NCI-H226 (cell line): ENCODE results near the gene SENP6.
A peak's percentile ranks its signal among the peaks of the same experiment; 100 is the strongest.
"Not testable (repeated sequence)": the region's sequence is repeated elsewhere in the genome, so short reads cannot be mapped to it uniquely, and the experiment has no call there.

Source experiments
- DNase-seq: peaks from one replicate; pipeline ENCODE4 v3.0.0-alpha.2; 2015

Gene SENP6

GRCh38 chr6:75666592-75666991, 64.9 kb downstream of the SENP6 start:
- no peak for DNase-seq

DNA sequence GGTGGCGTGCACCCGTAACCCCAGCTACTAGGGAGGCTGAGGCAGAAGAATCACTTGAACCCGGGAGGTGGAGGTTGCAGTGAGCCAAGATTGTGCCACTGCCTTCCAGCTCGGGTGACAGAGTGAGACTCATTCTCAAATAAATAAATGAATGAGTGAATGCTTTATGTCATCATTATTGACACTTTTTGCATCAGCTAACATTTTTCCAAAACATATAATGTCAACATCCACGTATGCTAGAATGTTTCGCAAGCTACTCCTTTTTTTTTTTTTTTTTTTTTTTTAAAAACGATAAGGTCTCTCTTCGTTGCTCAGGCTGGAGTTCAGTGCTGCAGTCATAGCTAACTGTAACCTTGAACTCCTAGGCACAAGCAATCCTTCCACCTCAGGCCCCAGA, 72.2 kb downstream of the SENP6 start:
- no peak for DNase-seq

- no peak for DNase-seq
These were observed 74.7 kb downstream of the SENP6 start for GRCh38 chr6:75676377-75676776.

DNA sequence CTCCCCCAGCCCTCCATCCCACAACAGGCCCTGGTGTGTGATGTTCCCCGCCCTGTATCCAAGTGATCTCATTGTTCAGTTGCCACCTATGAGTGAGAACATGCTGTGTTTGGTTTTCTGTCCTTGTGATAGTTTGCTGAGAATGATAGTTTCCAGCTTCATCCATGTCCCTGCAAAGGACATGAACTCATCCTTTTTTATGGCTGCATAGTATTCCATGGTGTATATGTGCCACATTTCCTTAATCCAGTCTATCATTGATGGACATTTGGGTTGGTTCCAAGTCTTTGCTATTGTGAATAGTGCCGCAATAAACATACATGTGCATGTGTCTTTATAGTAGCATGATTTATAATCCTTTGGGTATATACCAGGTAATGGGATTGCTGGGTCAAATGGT, 80.9 kb downstream of the SENP6 start:
- not testable (repeated sequence) for DNase-seq

DNA sequence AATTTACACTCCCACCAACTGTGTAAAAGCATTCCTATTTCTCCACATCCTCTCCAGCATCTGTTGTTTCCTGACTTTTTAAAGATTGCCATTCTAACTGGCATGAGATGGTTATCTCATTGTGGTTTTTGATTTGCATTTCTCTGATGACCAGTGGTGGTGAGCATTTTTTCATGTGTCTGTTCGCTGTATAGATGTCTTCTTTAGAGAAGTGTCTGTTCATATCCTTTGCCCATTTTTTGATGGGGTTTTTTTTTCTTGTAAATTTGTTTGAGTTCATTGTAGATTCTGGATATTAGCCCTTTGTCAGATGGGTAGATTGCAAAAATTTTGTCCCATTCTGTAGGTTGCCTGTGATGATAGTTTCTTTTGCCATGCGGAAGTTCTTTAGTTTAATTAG, 81.3 kb downstream of the SENP6 start:
- DNase-seq = not testable (repeated sequence)

GRCh38 chr6:75687535-75687934, 85.9 kb downstream of the SENP6 start:
- not testable (repeated sequence) for DNase-seq

GRCh38 chr6:75687937-75688336, 86.3 kb downstream of the SENP6 start:
- not testable (repeated sequence) for DNase-seq

DNA sequence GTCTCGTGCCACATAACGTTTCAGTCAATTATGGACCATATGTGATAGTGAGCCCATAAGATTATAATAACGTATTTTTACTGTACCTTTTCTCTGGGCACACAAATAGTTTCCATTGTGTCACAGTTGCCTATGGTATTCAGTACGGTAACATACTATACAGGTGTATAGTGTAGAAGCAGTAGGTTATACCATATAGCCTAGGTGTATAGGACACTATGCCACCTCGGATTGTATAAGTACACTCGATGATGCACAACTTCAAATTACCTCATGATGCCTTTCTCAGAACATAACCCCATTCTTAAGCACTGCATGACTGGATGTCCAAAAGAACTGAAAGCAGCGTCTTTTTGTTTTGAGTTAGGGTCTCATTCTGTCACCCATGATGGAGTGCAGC, 87.9 kb downstream of the SENP6 start:
- no peak for DNase-seq

GRCh38 chr6:75691012-75691411, 89.3 kb downstream of the SENP6 start:
- peak; percentile 29 for DNase-seq

GRCh38 chr6:75693534-75693933, 91.9 kb downstream of the SENP6 start:
- no peak for DNase-seq

DNA sequence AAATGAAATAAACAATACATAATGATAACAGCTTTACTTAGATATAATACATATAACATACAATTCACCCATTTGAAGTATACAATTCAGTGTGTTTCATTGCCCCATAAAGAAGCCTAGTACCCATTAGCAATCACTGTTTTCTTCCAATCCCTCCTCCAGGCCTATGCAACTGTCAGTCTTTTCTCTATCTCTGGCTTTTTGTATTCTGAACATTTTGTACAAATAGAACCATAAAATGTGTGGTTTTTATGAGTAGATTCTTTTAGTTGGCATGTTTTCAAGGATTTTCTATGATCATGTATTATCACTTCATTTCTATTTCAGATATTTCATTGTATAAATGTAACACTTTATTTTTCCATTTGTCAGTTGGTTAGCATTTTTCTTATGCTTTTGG, 92.7 kb downstream of the SENP6 start:
- DNase-seq = no peak

DNA sequence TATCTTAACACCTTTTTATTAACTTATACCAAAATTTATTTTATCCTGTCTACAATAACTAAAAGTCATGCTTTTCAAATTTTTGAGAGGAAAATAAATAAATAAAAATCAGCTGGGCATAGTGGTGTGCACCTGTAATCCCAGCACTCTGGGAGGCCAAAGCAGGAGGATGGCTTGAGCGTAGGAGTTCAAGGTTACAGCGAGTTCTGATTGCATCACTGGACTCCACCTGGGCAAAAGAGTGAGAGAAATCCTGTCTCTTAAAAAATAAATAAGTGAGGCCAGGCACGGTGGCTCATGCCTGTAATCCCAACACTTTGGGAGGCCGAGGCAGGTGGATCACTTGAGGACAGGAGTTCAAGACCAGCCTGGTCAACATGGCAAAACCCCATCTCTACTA, 106.7 kb downstream of the SENP6 start:
- DNase-seq = not testable (repeated sequence)

GRCh38 chr6:75711173-75711572, 109.5 kb downstream of the SENP6 start:
- no peak for DNase-seq

DNA sequence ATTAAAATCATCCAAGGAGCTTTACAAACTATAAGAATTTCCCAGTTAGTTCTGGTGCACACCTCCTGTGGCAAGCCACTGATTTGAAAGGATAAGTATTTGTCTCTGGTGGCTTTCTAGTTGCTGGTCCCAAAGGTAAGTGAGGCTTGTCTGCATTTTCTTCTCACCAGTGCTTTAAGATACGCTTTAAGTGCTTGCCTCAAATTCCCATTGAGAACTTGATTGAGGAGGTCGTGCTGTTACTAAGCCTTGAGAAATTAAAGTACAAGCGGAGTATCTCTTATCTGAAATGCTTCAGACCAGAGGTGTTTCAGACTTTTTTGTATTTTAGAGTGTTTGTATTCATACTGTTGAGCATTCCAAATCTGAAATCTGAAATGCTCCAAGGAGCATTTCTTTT, 117.5 kb downstream of the SENP6 start:
- no peak for DNase-seq

DNA sequence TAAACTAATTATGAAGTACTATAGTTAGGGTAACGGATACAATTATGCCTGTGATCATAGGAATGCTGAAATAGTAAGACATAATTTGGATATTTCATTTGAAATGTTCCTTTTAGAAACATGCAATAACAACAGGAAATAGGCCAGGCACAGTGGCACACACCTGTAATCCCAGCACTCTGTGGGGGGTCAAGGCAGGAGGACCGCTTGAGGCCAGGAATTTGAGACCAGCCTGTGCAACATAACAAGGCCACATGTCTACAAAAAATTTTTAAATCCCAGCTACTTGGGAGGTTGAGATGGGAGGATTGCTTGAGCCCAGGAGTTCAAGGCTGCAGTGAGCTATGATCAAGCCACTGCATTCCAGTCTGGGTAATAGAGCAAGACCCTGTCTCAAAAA, 121.7 kb downstream of the SENP6 start:
- DNase-seq = no peak

DNA sequence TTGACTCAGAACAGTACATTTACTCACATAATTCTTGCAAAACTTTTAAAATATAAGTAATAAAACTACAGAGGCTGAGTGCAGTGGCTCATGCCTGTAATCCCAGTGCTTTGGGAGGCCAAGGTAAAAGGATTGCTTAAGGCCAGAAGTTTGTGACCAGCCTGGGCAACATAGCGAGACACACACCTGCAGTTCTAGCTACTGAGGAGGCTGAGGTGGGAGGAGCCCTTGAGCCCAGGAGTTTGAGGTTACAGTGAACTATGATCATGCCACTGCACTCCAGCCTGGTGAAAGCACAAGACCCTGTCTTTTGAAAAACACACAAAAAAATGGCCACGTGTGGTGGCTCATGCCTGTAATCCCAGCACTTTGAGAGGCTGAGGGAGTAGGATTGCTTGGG, 125.5 kb downstream of the SENP6 start:
- no peak for DNase-seq

DNA sequence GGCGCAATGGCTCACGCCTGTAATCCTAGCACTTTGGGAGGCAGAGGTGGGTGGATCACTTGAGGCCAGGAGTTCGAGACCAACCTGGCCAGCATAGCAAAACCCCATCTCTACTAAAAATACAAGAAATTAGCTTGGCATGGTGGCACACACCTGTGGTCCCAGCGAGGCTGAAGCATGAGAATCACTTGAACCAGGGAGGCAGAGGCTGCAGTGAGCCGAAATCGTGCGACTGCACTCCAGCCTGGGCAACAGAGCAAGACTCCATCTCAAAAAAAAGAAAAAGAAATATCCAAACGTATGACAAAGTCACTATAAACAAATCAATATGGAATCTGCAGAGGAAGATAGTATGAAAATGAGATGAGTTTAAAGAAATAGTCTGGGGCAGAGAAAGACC, 129.3 kb downstream of the SENP6 start:
- DNase-seq = not testable (repeated sequence)

GRCh38 chr6:75735491-75736186, 134.0 kb downstream of the SENP6 start:
- no peak for DNase-seq

GRCh38 chr6:75743971-75744370, 142.3 kb downstream of the SENP6 start:
- no peak for DNase-seq

GRCh38 chr6:75745404-75745803, 143.7 kb downstream of the SENP6 start:
- DNase-seq = no peak

DNA sequence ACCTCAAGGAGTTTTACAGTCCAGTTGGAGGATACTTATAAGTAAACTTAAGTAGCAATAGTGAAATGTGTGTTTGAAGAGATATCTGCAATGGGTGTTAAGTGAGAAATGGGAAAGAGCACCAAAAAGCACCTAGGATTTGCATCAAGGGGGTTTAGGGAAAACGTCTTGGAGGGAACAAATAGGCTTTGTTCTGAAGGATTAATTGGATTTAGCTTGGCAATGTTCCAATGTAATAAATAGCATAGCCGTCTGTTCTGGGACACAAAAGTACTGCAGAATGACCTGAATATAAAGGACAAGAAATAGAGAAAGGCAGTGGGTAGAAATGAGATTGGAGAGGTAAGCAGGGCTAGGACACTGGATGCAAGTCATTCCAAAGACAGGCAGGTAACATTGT, 144.5 kb downstream of the SENP6 start:
- no peak for DNase-seq

DNA sequence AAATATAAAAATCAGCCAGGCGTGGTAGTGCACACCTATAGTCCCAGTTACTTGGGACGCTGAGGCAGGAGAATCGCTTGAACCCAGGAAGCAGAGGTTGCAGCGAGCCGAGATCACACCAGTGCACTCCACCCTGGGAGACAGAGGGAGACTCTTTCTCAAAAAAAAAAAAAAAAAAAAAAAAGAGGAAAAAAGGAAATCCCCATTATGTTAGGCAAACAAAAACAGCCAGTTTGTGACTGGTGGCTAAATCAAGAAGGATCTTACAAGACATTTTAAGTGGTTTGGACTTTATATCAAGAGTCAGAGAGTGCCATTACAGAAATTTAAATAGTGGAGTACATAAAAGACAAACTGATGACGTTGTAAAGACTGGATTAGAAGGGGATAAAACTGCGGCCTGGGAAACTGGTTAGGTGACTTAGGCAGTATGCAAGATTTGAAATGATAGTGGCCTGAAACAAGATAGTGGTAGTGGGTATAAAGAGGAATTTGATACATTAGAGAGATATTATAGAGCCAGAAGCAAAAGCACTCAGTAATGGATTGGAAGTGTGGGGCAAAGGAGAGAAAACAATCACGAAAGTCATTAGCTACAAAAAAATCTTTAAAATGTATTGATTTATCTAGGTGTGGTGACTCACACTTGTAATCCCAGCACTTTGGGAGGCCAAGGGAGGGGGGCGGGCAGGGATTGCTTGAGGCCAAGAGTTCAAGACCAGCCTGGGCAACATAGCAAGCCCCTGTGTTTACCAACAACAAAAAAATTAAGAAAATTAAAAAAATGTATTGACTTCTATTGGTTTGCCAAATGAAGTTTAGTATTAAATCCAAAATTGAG, 145.7 kb downstream of the SENP6 start:
- DNase-seq = no peak

DNA sequence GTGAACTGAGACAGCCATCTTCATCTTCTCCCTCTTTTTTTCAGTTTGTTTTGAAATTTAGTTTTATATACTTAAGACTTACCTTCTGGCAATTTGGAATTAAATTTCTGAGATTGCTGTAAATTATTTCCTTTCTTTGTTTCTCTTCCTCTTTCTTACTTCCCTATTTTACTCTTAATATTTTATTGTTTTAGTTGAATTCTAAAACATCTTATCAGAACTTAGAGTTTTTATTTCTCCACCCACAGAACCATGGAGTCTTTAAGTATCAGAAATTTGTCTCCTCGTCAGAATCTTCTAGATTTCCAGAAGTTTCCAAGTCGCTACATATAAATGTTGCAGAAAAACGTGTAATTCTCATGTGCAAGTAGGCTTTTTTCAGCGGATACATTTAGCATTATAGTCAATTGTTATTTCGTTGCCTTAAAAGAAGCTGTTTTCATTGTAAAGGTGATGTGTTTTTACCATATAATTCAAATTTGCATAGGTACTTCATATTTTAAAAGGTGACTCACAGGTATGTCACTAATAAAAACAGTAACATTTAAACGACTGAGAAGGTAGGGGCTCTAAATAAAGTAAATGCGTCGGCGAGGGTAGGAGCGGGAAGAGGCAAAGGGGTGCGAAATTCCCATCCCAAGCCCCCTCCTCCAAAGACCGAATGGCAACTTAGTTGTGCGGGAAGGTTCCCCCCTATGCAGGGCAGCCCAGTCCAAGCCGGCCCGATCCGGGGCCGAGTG, 146.5 kb downstream of the SENP6 start:
- DNase-seq = no peak
